ENCODE measurements around the gene DNAH7.

GRCh38 chr2:196080526-196080925 lies 11.9 kb upstream of the DNAH7 start:
- TF ChIP-seq GATA3 (IDR thresholded peaks at IDR 0.05; ENCODE audit: low read depth, low read length) (no peak), GATA2 (IDR thresholded peaks at IDR 0.05; ENCODE audit: low read depth, low read length) (no peak)
